Fibroblast of villous mesenchyme (primary cell): Measurements from ENCODE around the gene UBASH3B. TPM values are rescaled to one million over a fixed set of nuclear protein-coding genes. Genes with fewer than 3 reads are reported as not detected.

Experiments used
- DNase-seq: peaks from one replicate; pipeline ENCODE4 v3.0.0-alpha.2; 2010; ENCODE audit warnings: low read depth
- H3K4me3 ChIP-seq: 2 replicates; pipeline ENCODE4 v1.5.1; 2011; ENCODE audit warnings: low read depth, mild to moderate bottlenecking, low read length
- total RNA-seq: library from RNA; depleted of rRNA; stranded (reverse); fragments of >200 nt; gene quantifications from 2 replicates; pipeline ENCODE4 v1.2.3, GENCODE V29; 2012
- TF ChIP-seq, protein P1 (sequence below): IDR thresholded peaks from 2 replicates; pipeline ENCODE4 v1.5.1; 2012; ENCODE audit warnings: low read depth, mild to moderate bottlenecking, low read length; ENCODE audit not compliant: insufficient read depth

UBASH3B gene
- total RNA-seq, 1 donor = 30.7 TPM

DNA sequence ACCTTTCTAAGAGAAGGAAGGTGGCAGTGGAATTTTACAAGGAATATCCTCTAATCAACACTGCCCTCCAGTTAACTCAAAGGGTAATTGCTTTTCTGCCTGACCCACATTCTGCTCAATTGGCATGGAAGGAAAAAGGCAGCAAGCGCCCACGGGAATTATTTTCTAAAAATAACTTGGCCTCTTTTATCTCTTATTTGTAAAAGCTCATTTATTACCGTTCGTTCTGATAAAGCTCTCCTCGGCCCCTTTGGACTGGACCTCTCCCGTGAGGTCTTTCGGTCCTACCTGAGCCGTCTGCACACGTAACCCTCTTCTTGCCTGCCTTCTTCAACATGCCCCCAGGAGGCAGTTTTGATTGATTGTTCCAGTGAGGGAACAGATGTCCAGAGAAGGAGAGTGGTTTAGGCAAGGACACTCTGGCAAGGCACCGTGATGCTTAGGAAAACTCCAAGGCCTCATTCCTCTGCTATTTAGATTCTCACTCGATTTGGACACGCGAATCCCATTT, 129.6 kb downstream of the UBASH3B start:
- TF ChIP-seq, protein P1, sequence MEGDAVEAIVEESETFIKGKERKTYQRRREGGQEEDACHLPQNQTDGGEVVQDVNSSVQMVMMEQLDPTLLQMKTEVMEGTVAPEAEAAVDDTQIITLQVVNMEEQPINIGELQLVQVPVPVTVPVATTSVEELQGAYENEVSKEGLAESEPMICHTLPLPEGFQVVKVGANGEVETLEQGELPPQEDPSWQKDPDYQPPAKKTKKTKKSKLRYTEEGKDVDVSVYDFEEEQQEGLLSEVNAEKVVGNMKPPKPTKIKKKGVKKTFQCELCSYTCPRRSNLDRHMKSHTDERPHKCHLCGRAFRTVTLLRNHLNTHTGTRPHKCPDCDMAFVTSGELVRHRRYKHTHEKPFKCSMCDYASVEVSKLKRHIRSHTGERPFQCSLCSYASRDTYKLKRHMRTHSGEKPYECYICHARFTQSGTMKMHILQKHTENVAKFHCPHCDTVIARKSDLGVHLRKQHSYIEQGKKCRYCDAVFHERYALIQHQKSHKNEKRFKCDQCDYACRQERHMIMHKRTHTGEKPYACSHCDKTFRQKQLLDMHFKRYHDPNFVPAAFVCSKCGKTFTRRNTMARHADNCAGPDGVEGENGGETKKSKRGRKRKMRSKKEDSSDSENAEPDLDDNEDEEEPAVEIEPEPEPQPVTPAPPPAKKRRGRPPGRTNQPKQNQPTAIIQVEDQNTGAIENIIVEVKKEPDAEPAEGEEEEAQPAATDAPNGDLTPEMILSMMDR = no peak
- H3K4me3 ChIP-seq = no peak overlapping the region
- DNase-seq = peak; percentile 29

DNA sequence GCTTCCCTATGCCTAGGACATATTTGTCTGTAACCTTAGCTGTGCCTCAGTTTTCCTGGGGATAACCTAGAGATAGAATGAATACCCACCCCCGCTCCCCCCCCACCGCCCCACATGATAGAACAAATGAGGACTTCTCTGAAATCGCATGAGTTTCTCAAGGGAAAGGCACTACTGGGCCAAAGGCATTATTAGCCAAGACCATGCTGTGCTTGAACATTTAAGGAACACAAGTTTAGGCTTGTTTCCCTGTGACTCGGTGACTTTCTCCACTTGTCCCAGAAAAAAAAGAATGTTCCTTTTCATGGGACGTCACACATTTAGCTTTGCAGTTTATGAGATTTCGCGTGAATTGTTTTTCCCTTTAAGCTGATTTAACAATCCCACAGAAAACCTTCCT, 131.4 kb downstream of the UBASH3B start:
- TF ChIP-seq, protein P1 = no peak
- DNase-seq = no peak

DNA sequence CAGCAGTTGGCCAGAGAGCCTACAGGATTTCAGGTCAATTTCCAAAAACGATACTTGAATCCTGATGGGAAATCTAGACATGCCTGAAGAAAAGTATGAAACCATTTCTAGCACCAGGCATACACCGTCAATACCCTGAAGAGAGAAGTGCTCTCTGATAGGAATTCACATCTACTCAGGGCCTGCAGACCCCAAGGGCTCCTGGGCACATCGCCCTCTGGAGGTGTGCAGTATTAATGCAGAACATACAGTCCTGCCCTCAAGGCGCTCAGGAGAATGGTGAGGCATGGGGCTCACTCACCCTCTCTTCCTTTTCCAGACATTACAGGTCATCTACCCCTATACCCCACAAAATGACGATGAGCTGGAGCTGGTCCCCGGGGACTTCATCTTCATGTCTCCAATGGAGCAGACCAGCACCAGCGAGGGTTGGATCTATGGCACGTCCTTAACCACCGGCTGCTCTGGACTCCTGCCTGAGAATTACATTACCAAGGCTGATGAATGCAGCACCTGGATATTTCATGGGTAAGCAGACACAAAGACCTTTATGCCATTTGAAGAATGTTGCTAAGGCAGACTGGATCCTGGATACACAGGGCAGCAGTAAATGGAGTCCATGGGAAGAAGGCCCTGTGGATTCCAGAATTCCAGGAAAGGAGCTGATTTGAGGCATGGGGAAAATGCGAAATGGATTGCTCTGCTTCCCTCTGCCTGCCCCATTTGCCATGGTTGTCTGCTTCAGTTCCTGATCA, 133.4 kb downstream of the UBASH3B start:
- TF ChIP-seq, protein P1 = no peak
- no peak overlapping the region for H3K4me3 ChIP-seq
- no peak for DNase-seq

More for the DNA sequence above, 131.4 kb downstream of the UBASH3B start:
- H3K4me3 ChIP-seq = no peak overlapping the region

DNA sequence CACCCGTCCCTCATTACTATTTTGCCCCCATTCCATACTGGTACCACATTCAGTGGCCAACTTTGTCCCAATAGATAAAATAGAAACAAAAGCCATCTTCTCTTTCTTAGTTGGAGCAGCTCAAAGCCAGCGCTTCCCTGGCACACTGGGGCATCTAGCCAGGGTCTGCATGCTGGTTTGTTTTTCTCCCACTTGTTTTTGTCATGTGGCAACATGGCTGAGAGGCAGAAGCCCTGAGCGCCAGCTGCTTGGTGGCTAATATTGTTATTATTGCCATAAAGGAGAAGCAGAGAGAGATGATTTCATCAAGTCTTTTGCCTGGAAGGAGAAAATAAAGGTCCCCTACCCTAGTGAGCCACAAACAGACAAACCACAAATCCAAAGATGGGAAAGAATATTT, 134.4 kb downstream of the UBASH3B start:
- H3K4me3 ChIP-seq = no peak overlapping the region
- DNase-seq = no peak
- TF ChIP-seq, protein P1 = no peak

DNA sequence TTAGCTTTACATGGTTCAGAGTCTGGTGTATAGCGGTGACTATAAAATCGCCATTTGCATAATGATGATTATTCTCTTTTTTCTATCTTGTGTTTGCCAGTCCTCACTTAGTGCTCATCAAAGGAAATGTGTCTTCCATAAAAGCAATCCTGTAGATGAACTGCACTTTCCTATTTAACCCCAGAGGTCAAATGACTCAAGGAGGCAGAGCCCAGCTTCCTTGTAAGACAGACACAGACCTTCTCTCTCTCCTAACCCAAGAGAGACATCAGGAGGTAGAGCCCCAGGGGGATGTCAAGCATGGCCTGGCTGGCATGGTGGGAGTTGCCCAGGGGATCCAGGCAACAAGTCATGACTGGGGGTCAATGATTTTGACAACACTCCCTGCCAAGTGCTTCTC, 135.9 kb downstream of the UBASH3B start:
- DNase-seq = peak; percentile 56
- TF ChIP-seq, protein P1 = no peak
- H3K4me3 ChIP-seq = no peak overlapping the region

DNA sequence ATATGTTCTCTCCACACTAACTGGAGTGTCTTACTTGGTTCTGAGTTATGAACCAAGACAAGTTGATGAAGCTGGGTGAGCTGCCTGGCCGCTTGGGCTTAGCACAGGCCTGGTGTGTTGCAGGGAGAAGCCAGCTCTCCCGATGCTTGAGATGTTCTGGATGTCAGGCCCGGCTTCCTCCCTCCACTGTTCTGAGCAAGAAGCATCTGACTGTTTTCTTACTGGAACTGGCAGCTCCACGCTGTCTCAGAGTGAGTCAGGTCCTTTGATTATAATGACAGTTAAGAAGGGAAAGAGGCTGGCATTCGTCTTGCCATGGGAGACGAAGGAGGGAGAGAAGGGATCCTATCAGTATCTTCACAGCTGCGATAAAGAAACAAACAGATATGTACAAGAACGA, 136.3 kb downstream of the UBASH3B start:
- H3K4me3 ChIP-seq = no peak overlapping the region
- TF ChIP-seq, protein P1 = no peak
- peak; percentile 73 for DNase-seq
